Measurements from ENCODE around the gene VPS37C.

The VPS37C gene

GRCh38 chr11:61160487-61161189 is 588 bp downstream of the VPS37C start:
- Histone ChIP-seq H2BK15ac (ENCODE audit: low read length) (no peak overlapping the region), H3K4me2 (ENCODE audit: insufficient read depth, low read length, poor library complexity, severe bottlenecking) (peak overlapping the region; percentile 54), H2AFZ (ENCODE audit: low read length) (peak overlapping the region; percentile 97), H3K9ac (ENCODE audit: low read depth, low read length, poor library complexity) (peak overlapping the region; percentile 81), H2BK5ac (ENCODE audit: low read length) (peak overlapping the region; percentile 25), H3K9me3 (replicated peaks in 1 of 2; ENCODE audit: control insufficient read depth in 2 of 2, insufficient read depth in 1 of 2, low read depth in 1 of 2, low read length in 2 of 2) (peaks cover 0 to 13% of the 10 kb centered on the region in 2 donors), H4K91ac (ENCODE audit: low read depth, low read length, poor library complexity) (no peak overlapping the region), H3K79me1 (ENCODE audit: low read depth, low read length) (no peaks in the 10 kb centered on the region), H3K23ac (ENCODE audit: low read depth, low read length, poor library complexity) (peak overlapping the region; percentile 83), H3K14ac (ENCODE audit: low read length) (no peak overlapping the region), H3K4me1 (ENCODE audit: control insufficient read depth in 2 of 2, insufficient read depth in 1 of 2, low read depth in 1 of 2, low read length in 2 of 2) (peaks cover 7 to 12% of the 10 kb centered on the region in 2 donors), H4K8ac (ENCODE audit: low read depth, low read length) (no peak overlapping the region), H2AK5ac (ENCODE audit: low read depth, low read length) (no peak overlapping the region), H3K27ac (replicated peaks; ENCODE audit: low read length) (peak overlapping the region; percentile 52), H3K4ac (ENCODE audit: low read length) (no peak overlapping the region), H2BK12ac (ENCODE audit: low read length) (no peak overlapping the region), H3K27me3 (ENCODE audit: control insufficient read depth in 3 of 3, insufficient read depth in 3 of 3, low read depth in 1 of 3, low read length in 3 of 3) (no peaks in the 10 kb centered on the region), H2BK120ac (ENCODE audit: low read depth, low read length) (no peak overlapping the region), H3K36me3 (replicated peaks in 1 of 2; ENCODE audit: control insufficient read depth in 2 of 2, insufficient read depth in 2 of 2, low read length in 2 of 2) (peaks cover 3 to 17% of the 10 kb centered on the region in 2 donors), H3K18ac (ENCODE audit: low read length) (peak overlapping the region; percentile 84), H3K4me3 (ENCODE audit: low read length in 2 of 2) (peak overlapping the region; percentile 52 to 96)
- no peak for DNase-seq (ENCODE audit: low spot score)
- WGBS, 2 donors (ENCODE audit: extremely low coverage in 2 of 2, insufficient read length in 2 of 2, insufficient replicate concordance in 1 of 2): no CpG with 5 or more reads among the region's 25 CpGs

DNA sequence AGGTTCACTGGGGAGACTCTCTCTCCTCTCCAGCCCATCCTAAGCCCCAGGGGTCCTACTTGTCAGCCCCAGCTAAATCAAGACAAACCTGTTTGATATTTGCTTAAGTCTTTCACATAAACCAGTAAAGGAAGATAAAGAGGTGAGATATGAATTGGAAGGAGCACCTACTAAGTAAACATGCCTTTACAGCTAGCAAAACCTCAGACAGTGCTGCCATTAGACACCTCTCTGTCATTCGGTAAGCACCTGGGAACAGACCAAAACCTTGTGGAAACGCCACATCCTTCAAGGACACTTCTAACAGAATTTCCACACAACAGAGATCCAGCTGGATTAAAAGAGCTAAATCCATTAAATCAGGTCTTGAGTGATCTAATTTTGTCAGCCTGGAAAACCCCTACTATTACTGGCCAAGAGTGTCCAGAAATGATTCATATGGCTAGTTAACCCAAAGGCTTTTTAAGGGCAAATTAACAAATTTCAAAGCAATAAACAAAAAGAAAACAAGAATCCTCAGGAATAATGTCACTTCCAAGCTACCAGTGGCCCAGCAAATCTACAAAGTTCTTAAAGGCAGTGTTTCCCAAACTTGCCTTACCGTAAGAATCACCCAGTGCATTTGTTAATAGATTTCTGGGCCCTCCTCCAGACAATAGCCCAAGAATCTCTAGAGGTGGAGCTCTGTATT is 2.4 kb downstream of the VPS37C start:
- Histone ChIP-seq H4K91ac (ENCODE audit: low read depth, low read length, poor library complexity) (no peak overlapping the region), H2AK5ac (ENCODE audit: low read depth, low read length) (no peak overlapping the region), H2BK5ac (ENCODE audit: low read length) (no peak overlapping the region), H3K9ac (ENCODE audit: low read depth, low read length, poor library complexity) (no peak overlapping the region), H3K79me1 (ENCODE audit: low read depth, low read length) (no peaks in the 10 kb centered on the region), H3K27me3 (ENCODE audit: control insufficient read depth in 3 of 3, insufficient read depth in 3 of 3, low read depth in 1 of 3, low read length in 3 of 3) (no peaks in the 10 kb centered on the region), H3K9me3 (replicated peaks in 1 of 2; ENCODE audit: control insufficient read depth in 2 of 2, insufficient read depth in 1 of 2, low read depth in 1 of 2, low read length in 2 of 2) (peaks cover 0 to 31% of the 10 kb centered on the region in 2 donors), H3K14ac (ENCODE audit: low read length) (no peak overlapping the region), H3K4me1 (ENCODE audit: control insufficient read depth in 2 of 2, insufficient read depth in 1 of 2, low read depth in 1 of 2, low read length in 2 of 2) (peaks cover 7 to 8% of the 10 kb centered on the region in 2 donors), H3K36me3 (replicated peaks in 1 of 2; ENCODE audit: control insufficient read depth in 2 of 2, insufficient read depth in 2 of 2, low read length in 2 of 2) (peaks cover 3 to 17% of the 10 kb centered on the region in 2 donors), H3K23ac (ENCODE audit: low read depth, low read length, poor library complexity) (no peak overlapping the region), H3K4me3 (ENCODE audit: low read length in 2 of 2) (no peak overlapping the region), H3K4me2 (ENCODE audit: insufficient read depth, low read length, poor library complexity, severe bottlenecking) (no peak overlapping the region), H3K4ac (ENCODE audit: low read length) (no peak overlapping the region), H3K18ac (ENCODE audit: low read length) (no peak overlapping the region), H3K27ac (replicated peaks; ENCODE audit: low read length) (no peak overlapping the region), H2BK15ac (ENCODE audit: low read length) (no peak overlapping the region), H4K8ac (ENCODE audit: low read depth, low read length) (no peak overlapping the region), H2BK12ac (ENCODE audit: low read length) (no peak overlapping the region), H2AFZ (ENCODE audit: low read length) (no peak overlapping the region), H2BK120ac (ENCODE audit: low read depth, low read length) (no peak overlapping the region)
- no CpG with 5 or more reads among the region's 3 CpGs for WGBS, 2 donors (ENCODE audit: extremely low coverage in 2 of 2, insufficient read length in 2 of 2, insufficient replicate concordance in 1 of 2)
- DNase-seq (ENCODE audit: low spot score): no peak

- Histone ChIP-seq H3K4ac (ENCODE audit: low read length) (no peak overlapping the region), H2BK15ac (ENCODE audit: low read length) (no peak overlapping the region), H2BK120ac (ENCODE audit: low read depth, low read length) (no peak overlapping the region), H3K9ac (ENCODE audit: low read depth, low read length, poor library complexity) (no peak overlapping the region), H3K27ac (replicated peaks; ENCODE audit: low read length) (no peak overlapping the region), H2AK5ac (ENCODE audit: low read depth, low read length) (no peak overlapping the region), H2BK5ac (ENCODE audit: low read length) (no peak overlapping the region), H3K4me2 (ENCODE audit: insufficient read depth, low read length, poor library complexity, severe bottlenecking) (no peak overlapping the region), H3K9me3 (replicated peaks in 1 of 2; ENCODE audit: control insufficient read depth in 2 of 2, insufficient read depth in 1 of 2, low read depth in 1 of 2, low read length in 2 of 2) (peaks cover 0 to 31% of the 10 kb centered on the region in 2 donors), H3K14ac (ENCODE audit: low read length) (no peak overlapping the region), H3K4me3 (ENCODE audit: low read length in 2 of 2) (no peak overlapping the region), H2BK12ac (ENCODE audit: low read length) (no peak overlapping the region), H3K23ac (ENCODE audit: low read depth, low read length, poor library complexity) (no peak overlapping the region), H3K18ac (ENCODE audit: low read length) (no peak overlapping the region), H3K36me3 (replicated peaks in 1 of 2; ENCODE audit: control insufficient read depth in 2 of 2, insufficient read depth in 2 of 2, low read length in 2 of 2) (peaks cover 3 to 17% of the 10 kb centered on the region in 2 donors), H3K79me1 (ENCODE audit: low read depth, low read length) (no peaks in the 10 kb centered on the region), H2AFZ (ENCODE audit: low read length) (no peak overlapping the region), H4K8ac (ENCODE audit: low read depth, low read length) (no peak overlapping the region), H3K4me1 (ENCODE audit: control insufficient read depth in 2 of 2, insufficient read depth in 1 of 2, low read depth in 1 of 2, low read length in 2 of 2) (peaks cover 7 to 12% of the 10 kb centered on the region in 2 donors), H3K27me3 (ENCODE audit: control insufficient read depth in 3 of 3, insufficient read depth in 3 of 3, low read depth in 1 of 3, low read length in 3 of 3) (no peaks in the 10 kb centered on the region), H4K91ac (ENCODE audit: low read depth, low read length, poor library complexity) (no peak overlapping the region)
- DNase-seq (ENCODE audit: low spot score): no peak
- WGBS, 2 donors (ENCODE audit: extremely low coverage in 2 of 2, insufficient read length in 2 of 2, insufficient replicate concordance in 1 of 2): no CpG with 5 or more reads among the region's 3 CpGs
Observed at GRCh38 chr11:61157743-61158142, 3.5 kb downstream of the VPS37C start.

DNA sequence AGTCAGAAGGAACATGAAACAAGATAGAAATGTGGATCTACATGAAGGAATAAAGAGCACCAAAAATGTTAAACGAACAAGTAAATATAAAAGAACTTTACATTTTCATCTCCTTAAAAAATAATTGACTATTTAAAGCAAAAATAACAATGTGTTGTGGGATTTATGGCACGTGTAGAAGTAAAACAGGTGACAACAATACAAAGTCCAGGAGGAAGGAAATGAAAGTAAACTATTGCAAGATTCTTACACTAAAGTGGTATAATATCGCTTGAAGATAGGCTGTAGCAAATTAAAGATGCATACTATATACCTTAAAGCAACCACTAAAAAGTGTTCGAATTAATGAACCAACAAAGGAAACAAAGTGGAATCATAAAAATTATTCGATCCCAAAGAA is 5.5 kb downstream of the VPS37C start:
- Histone ChIP-seq H3K9ac (ENCODE audit: low read depth, low read length, poor library complexity) (no peak overlapping the region), H3K9me3 (replicated peaks in 1 of 2; ENCODE audit: control insufficient read depth in 2 of 2, insufficient read depth in 1 of 2, low read depth in 1 of 2, low read length in 2 of 2) (peaks cover 0 to 31% of the 10 kb centered on the region in 2 donors), H2BK15ac (ENCODE audit: low read length) (no peak overlapping the region), H3K23ac (ENCODE audit: low read depth, low read length, poor library complexity) (no peak overlapping the region), H3K27ac (replicated peaks; ENCODE audit: low read length) (no peak overlapping the region), H2BK12ac (ENCODE audit: low read length) (no peak overlapping the region), H4K8ac (ENCODE audit: low read depth, low read length) (no peak overlapping the region), H2BK120ac (ENCODE audit: low read depth, low read length) (no peak overlapping the region), H3K4me1 (ENCODE audit: control insufficient read depth in 2 of 2, insufficient read depth in 1 of 2, low read depth in 1 of 2, low read length in 2 of 2) (peaks cover 7 to 27% of the 10 kb centered on the region in 2 donors), H3K4me2 (ENCODE audit: insufficient read depth, low read length, poor library complexity, severe bottlenecking) (no peak overlapping the region), H3K4ac (ENCODE audit: low read length) (no peak overlapping the region), H3K27me3 (ENCODE audit: control insufficient read depth in 3 of 3, insufficient read depth in 3 of 3, low read depth in 1 of 3, low read length in 3 of 3) (no peaks in the 10 kb centered on the region), H2BK5ac (ENCODE audit: low read length) (no peak overlapping the region), H3K18ac (ENCODE audit: low read length) (no peak overlapping the region), H2AFZ (ENCODE audit: low read length) (no peak overlapping the region), H3K36me3 (replicated peaks in 1 of 2; ENCODE audit: control insufficient read depth in 2 of 2, insufficient read depth in 2 of 2, low read length in 2 of 2) (peaks cover 3 to 17% of the 10 kb centered on the region in 2 donors), H2AK5ac (ENCODE audit: low read depth, low read length) (no peak overlapping the region), H4K91ac (ENCODE audit: low read depth, low read length, poor library complexity) (no peak overlapping the region), H3K14ac (ENCODE audit: low read length) (no peak overlapping the region), H3K79me1 (ENCODE audit: low read depth, low read length) (peaks cover 3% of the 10 kb centered on the region), H3K4me3 (ENCODE audit: low read length in 2 of 2) (no peak overlapping the region)
- no CpG with 5 or more reads among the region's 5 CpGs for WGBS, 2 donors (ENCODE audit: extremely low coverage in 2 of 2, insufficient read length in 2 of 2, insufficient replicate concordance in 1 of 2)
- no peak for DNase-seq (ENCODE audit: low spot score)

Data from neuronal stem cell (in vitro differentiated cells).